Tibial nerve (tissue), 4 donors: ENCODE measurements around the gene ADRA2B. TPM values are rescaled to one million over a fixed set of nuclear protein-coding genes. Genes with fewer than 3 reads are reported as not detected.

Experiments used
- DNase-seq, 2 donors: peaks; one replicate each; pipeline ENCODE4 v3.0.0-alpha.2; 2019; ENCODE audit warnings: low spot score in 2 of 2
- H3K27ac ChIP-seq, 4 donors: fragments of 200-600 bp; sonication (generic) in 3 of 4; one replicate each; pipeline ENCODE4 v1.5.1; 2017 to 2019; ENCODE audit warnings: mild to moderate bottlenecking in 1 of 4
- H3K27me3 ChIP-seq, 2 donors: fragments of 200-600 bp; sonication (generic) in 1 of 2; one replicate each; pipeline versions ENCODE4 v1.5.1 to v1.6.0; 2017 to 2019
- H3K36me3 ChIP-seq, 3 donors: fragments of 200-600 bp; sonication (generic); one replicate each; pipeline ENCODE4 v1.5.1; 2018 to 2019
- H3K4me1 ChIP-seq, 4 donors: fragments of 200-600 bp; sonication (generic) in 3 of 4; one replicate each; pipeline ENCODE4 v1.5.1; 2017 to 2019
- H3K4me3 ChIP-seq, 4 donors: fragments of 200-600 bp; sonication (generic) in 3 of 4; one replicate each; pipeline ENCODE4 v1.5.1; 2017 to 2019; ENCODE audit warnings: mild to moderate bottlenecking in 1 of 4, moderate library complexity in 1 of 4
- H3K9me3 ChIP-seq, 4 donors: fragments of 200-600 bp; sonication (generic) in 3 of 4; one replicate each; pipeline ENCODE4 v1.5.1; 2017 to 2019
- CTCF ChIP-seq, 5 experiments: fragments of 200-600 bp in 3 of 5; fragments of 450-650 bp in 2 of 5; sonication (generic) in 3 of 5; IDR thresholded peaks; one replicate each; pipeline ENCODE4 v1.5.1; 2016 to 2019; ENCODE audit warnings: antibody characterized with exemption in 5 of 5, mild to moderate bottlenecking in 3 of 5, moderate library complexity in 2 of 5
- EP300 ChIP-seq, 2 donors: sonication (generic); formaldehyde crosslinking; IDR thresholded peaks; one replicate each; pipeline ENCODE4 v1.6.1; 2017; ENCODE audit warnings: antibody characterized with exemption in 2 of 2, mild to moderate bottlenecking in 1 of 2
- POLR2A ChIP-seq, 2 donors: fragments of 450-650 bp; IDR thresholded peaks; one replicate each; pipeline ENCODE4 v1.6.1; 2017; ENCODE audit warnings: antibody characterized with exemption in 2 of 2, mild to moderate bottlenecking in 2 of 2, moderate library complexity in 2 of 2
- WGBS, 2 donors: methylation state at CpG; one replicate each; pipeline ENCODE4 v1.1.5; 2018; 5-methylcytosine and 5-hydroxymethylcytosine counted together
- total RNA-seq, 4 donors: library from RNA; depleted of rRNA; stranded (reverse); fragments of >200 nt; gene quantifications; one replicate each; pipeline ENCODE4 v1.1.0, GENCODE V29; 2016

ADRA2B gene
- total RNA-seq, 4 donors from 2014 or later, result 2.1 to 5.0 (median 4.7) TPM

DNA sequence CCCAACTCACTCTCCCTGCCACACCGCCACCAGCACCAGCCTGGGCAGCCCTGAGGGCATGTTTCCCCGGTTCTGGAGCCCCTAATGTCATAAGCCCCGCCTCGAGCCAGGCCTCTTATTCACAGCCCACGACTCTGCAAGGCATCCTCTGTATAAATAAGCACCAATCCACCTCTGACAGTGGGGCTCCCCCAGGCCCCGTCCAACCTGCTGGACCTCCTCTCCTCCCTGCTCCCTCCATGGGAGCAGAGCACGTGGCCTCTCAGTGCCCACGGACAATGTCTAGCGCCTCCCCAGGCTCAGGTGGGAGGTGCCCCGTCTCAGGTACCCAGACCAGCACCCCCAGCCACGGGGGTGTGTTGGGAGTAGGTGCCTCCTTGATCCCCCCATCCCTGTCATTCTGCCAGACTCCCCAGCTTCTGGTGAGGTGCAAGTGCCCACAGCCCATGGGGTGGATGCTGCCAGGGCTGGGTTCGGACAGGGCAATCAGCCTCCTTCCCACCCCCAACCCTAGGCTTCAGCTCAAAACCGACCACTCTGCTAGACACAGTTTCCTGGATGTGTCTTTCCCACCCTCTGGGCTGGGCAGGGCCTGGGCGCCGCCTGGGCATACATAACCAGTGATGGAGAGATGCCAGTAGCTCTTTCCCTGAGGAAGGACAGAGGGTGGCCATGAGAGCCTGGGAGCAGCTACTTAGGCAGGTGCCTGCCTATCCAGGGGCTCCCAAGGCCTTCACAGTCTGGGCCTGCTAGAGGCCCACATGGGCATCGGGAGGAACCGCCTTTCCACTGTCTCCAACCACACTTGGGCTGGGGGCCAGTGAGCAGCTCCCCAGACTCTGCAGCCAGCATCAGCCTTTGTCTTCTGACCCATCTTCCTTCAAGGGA lies 1.6 kb upstream of the ADRA2B start:
- DNase-seq, result no peak
- Histone ChIP-seq H3K27ac (no peak overlapping the region), H3K4me1 (peaks cover 0 to 19% (median 5%) of the 10 kb centered on the region in 4 donors), H3K36me3 (no peaks in the 10 kb centered on the region), H3K27me3 (peaks cover 0 to 66% of the 10 kb centered on the region in 2 donors), H3K4me3 (no peak overlapping the region), H3K9me3 (no peaks in the 10 kb centered on the region)
- WGBS, 2 donors, result 51 to 53% methylated on average over 17 of the region's 17 CpGs
- TF ChIP-seq EP300 (IDR thresholded peaks at IDR 0.05), result no peak
- TF ChIP-seq POLR2A (IDR thresholded peaks at IDR 0.05), result no peak
- TF ChIP-seq CTCF (IDR thresholded peaks at IDR 0.05), result no peak

DNA sequence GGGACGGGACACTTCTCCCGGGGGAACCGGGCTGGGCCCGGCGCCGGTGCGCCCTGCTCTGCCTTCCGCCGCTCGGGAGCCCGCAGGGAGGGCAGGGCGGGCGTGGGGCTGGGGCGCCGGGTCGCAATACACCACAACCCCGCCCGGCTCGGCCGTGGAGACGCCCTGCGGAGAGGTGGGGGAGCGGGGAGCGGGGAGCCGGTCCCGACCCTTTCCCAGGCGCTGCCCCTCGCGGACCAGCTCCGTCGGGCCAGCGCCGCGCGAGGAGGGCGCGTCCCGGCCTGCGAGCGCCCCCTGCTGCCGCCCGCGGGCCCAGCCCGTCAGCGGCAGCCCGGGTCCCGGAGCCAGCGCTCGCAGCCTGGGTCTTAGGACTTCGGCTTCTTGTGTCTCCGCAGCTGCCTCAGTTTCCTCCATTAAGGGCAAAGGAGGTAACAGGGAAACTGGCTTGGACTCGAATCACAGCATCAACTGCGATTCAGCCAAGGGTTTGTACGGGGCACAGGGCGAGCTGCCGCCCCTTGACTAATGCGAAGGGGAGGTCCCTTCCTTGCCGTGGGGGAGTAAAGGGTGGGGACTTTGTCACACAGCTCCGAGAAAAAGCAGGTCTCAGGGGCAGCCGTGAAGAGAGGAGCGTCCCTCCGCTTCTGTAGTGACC lies 635 bp upstream of the ADRA2B start:
- Histone ChIP-seq H3K4me1 (peaks cover 0 to 19% (median 5%) of the 10 kb centered on the region in 4 donors), H3K27ac (peak overlapping the region in 2 of 4 donors; percentile 58 to 60), H3K27me3 (peaks cover 0 to 65% of the 10 kb centered on the region in 2 donors), H3K36me3 (no peaks in the 10 kb centered on the region), H3K9me3 (no peaks in the 10 kb centered on the region), H3K4me3 (peak overlapping the region; percentile 22 to 61 (median 47))
- TF ChIP-seq CTCF (IDR thresholded peaks at IDR 0.05), result peak; percentile 92 to 98 (median 97)
- no peak for TF ChIP-seq POLR2A (IDR thresholded peaks at IDR 0.05)
- no peak for TF ChIP-seq EP300 (IDR thresholded peaks at IDR 0.05)
- DNase-seq, result no peak
- 3 to 5% methylated on average over 19 to 28 of the region's 62 CpGs for WGBS, 2 donors

DNA sequence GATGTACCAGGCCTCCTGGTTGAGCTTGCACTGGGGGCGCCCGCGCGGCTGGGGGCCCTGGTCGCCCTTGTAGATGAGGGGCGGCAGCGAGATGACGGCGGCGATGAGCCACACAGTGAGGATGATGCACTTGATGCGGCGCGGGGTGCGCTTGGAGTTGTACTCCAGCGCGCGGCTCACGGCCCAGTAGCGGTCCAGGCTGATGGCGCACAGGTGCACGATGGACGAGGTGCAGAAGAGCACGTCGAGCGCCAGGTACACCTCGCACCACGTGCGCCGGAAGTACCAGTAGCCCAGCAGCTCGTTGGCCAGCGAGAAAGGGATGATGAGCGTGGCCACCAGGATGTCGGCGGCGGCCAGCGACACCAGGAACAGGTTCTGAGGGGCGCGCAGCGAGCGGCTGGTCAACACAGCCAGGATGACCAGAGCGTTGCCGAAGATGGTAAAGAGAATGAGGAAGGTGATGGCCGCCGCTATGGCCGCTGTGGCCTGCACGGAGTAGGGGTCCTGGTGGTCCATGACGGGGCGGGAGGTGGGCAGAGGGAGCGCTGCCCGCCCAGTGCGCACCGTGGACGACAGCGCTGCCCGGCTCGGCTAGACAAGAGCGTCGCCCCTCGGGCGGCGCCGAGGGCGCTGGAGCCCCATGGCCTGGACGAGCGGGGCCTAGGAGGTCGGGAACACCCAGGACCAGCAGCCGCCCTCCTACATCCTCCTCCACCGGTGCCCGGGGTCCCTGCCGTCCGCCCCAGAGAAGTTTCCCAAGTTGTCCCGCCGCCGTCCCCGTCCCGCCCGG lies 544 bp downstream of the ADRA2B start:
- Histone ChIP-seq H3K36me3 (no peaks in the 10 kb centered on the region), H3K27me3 (peaks cover 0 to 54% of the 10 kb centered on the region in 2 donors), H3K9me3 (no peaks in the 10 kb centered on the region), H3K27ac (peak overlapping the region in 2 of 4 donors; percentile 58 to 60), H3K4me3 (peak overlapping the region; percentile 34 to 61 (median 50)), H3K4me1 (peaks cover 0 to 19% (median 5%) of the 10 kb centered on the region in 4 donors)
- no peak for DNase-seq
- WGBS, 2 donors, result 62 to 67% methylated on average over 47 to 59 of the region's 77 CpGs
- TF ChIP-seq CTCF (IDR thresholded peaks at IDR 0.05) (no peak), POLR2A (IDR thresholded peaks at IDR 0.05) (no peak), EP300 (IDR thresholded peaks at IDR 0.05) (no peak)

GRCh38 chr2:96114903-96115581 lies 1.3 kb downstream of the ADRA2B start:
- Histone ChIP-seq H3K4me3 (peak overlapping the region in 1 of 4 donors; percentile 61), H3K9me3 (no peaks in the 10 kb centered on the region), H3K27ac (peak overlapping the region in 1 of 4 donors; percentile 60), H3K4me1 (peaks cover 0 to 19% (median 5%) of the 10 kb centered on the region in 4 donors), H3K27me3 (peaks cover 0 to 48% of the 10 kb centered on the region in 2 donors), H3K36me3 (no peaks in the 10 kb centered on the region)
- DNase-seq, result no peak
- no peak for TF ChIP-seq POLR2A (IDR thresholded peaks at IDR 0.05)
- no peak for TF ChIP-seq EP300 (IDR thresholded peaks at IDR 0.05)
- TF ChIP-seq CTCF (IDR thresholded peaks at IDR 0.05), result no peak
- WGBS, 2 donors, result 85 to 93% methylated on average over 23 to 24 of the region's 24 CpGs
